ENCODE measurements around the gene EXOC7. TPM values are rescaled to one million over a fixed set of nuclear protein-coding genes. Genes with fewer than 3 reads are reported as not detected.

The EXOC7 gene
- total and polyA plus RNA-seq, 2 of the 4 experiments (the other 2 are of a cell fraction), result 85.9 to 118 TPM

GRCh38 chr17:76083536-76084182, 19.9 kb downstream of the EXOC7 start:
- Histone ChIP-seq H2BK120ac (ENCODE audit: low read depth, low read length) (no peak overlapping the region), H3K23ac (ENCODE audit: low read depth, low read length) (no peak overlapping the region), H3K27ac (ENCODE audit: insufficient read depth, low read length) (no peak overlapping the region), H3K9ac (ENCODE audit: low read depth, low read length) (no peak overlapping the region), H3K14ac (replicated peaks; ENCODE audit: low read depth, low read length) (no peak overlapping the region), H3K9me1 (ENCODE audit: insufficient read depth, low read length) (peaks cover 8% of the 10 kb centered on the region; the same call in 1 of the 2 replicates), H2AK5ac (ENCODE audit: low read depth, low read length) (no peak overlapping the region), H2AK9ac (replicated peaks; ENCODE audit: low read depth, low read length, poor library complexity) (no peak overlapping the region), H3K4ac (ENCODE audit: low read depth, low read length) (no peak overlapping the region), H3K4me2 (ENCODE audit: low read depth, low read length) (no peak overlapping the region), H4K91ac (ENCODE audit: insufficient read depth, low read depth, low read length) (no peak overlapping the region), H3K4me3 (ENCODE audit: insufficient read depth, low read depth, low read length) (no peak overlapping the region), H3K4me1 (ENCODE audit: control insufficient read depth, insufficient read depth, low read length) (no peaks in the 10 kb centered on the region), H4K5ac (ENCODE audit: low read depth, low read length) (no peak overlapping the region), H3K9me3 (ENCODE audit: control insufficient read depth, insufficient read depth, low read length) (no peaks in the 10 kb centered on the region), H2BK15ac (ENCODE audit: low read depth, low read length) (no peak overlapping the region), H3K56ac (ENCODE audit: extremely low read depth, insufficient read depth, low read length) (no peak overlapping the region), H2BK20ac (ENCODE audit: low read depth, low read length) (no peak overlapping the region), H4K20me1 (ENCODE audit: insufficient read depth, low read length) (peaks cover 14% of the 10 kb centered on the region; the same call in 1 of the 2 replicates), H3K18ac (ENCODE audit: low read depth, low read length) (no peak overlapping the region), H3K36me3 (ENCODE audit: control insufficient read depth, insufficient read depth, low read length) (peaks cover 56% of the 10 kb centered on the region), H3K79me1 (ENCODE audit: low read depth in 1 of 2, low read length in 2 of 2) (no peaks in the 10 kb centered on the region), H2BK5ac (ENCODE audit: low read depth, low read length, poor library complexity, severe bottlenecking) (no peak overlapping the region), H3K27me3 (ENCODE audit: control insufficient read depth, insufficient read depth, low read length) (peaks cover 16% of the 10 kb centered on the region), H2AFZ (replicated peaks; ENCODE audit: low read length, poor library complexity) (no peak overlapping the region), H4K8ac (ENCODE audit: low read depth in 2 of 2, low read length in 2 of 2) (no peak overlapping the region)
- no peak for ATAC-seq (ENCODE audit: low read depth)
- DNase-seq, result no peak
- ChIA-PET POLR2A (ENCODE audit: unreplicated experiment) (no interaction called here), CTCF (no interaction called here)
- intact Hi-C loops (cut with micrococcal nuclease) (no loop called here), in situ Hi-C loops (cut with MboI; ENCODE audit: low sequenced_read_pairs) (no loop called here), dilution Hi-C loops (cut with HindIII; ENCODE audit: low sequenced_read_pairs, unreplicated experiment) (no loop called here)
- no peak for TF ChIP-seq CHD1 (IDR thresholded peaks at IDR 0.05; ENCODE audit: low read depth, low read length)
- no peak for TF ChIP-seq MAZ (IDR thresholded peaks at IDR 0.05; ENCODE audit: borderline replicate concordance, low read depth, low read length)
- WGBS, 2 experiments (ENCODE audit: extremely low coverage in 2 of 2, insufficient read length in 1 of 2), result 100% methylated on average over 5 of the region's 15 CpGs; no CpG with 5 or more reads in 1 of the 2 experiments
- no TSS peak for BruUV-seq (replicated peaks)

Data from IMR-90 (cell line).